Measurements from ENCODE around the gene PPP4R2. TPM values are rescaled to one million over a fixed set of nuclear protein-coding genes. Genes with fewer than 3 reads are reported as not detected.

Gene PPP4R2
- total and polyA plus RNA-seq, 7 donors, result 15.1 to 94.1 (median 51.2) TPM

DNA sequence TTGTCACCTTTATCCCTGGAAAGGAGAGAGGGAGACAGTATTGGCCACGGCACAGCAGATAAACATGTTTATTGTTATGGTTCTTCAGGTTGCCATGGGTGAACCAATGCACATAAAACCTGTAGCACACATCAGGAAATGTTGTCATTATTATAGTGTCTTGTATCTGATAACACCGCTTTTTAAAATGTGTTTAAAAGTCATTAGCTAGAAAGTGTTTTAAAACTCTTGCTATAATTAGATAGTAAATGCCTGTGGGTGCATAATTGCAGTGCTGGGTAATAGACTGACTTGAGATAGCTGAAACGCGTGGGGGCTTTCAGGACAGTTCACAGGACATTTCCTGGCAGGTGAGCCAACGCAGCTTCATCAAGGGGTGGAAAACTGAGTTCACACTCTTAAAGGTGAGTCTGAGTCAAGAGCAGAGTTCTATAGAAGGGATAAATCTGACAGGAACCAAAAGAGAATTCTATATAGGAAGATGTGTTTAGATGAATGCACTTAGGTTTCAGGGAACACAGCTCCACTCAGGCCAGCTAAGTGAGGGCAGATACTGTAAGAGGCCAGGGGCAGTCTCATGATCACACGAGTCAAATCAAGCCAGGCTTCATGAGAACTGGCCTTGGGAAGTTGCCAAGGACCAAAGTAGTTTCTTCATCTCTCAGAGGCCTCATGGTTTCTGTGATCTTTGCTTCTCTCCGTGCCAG lies 35.6 kb upstream of the PPP4R2 start:
- Histone ChIP-seq H3K27ac (peak overlapping the region; percentile 15), H3K36me3 (ENCODE audit: insufficient read depth in 1 of 2, low read depth in 1 of 2) (no peaks in the 10 kb centered on the region), H3K4me3 (no peak overlapping the region), H3K4me1 (peaks cover 9% of the 10 kb centered on the region), H3K27me3 (ENCODE audit: insufficient read depth in 3 of 3, low read length in 2 of 3) (no peaks in the 10 kb centered on the region), H3K9me3 (no peaks in the 10 kb centered on the region)
- peak in 1 of 2 donors; percentile 42 for DNase-seq
- WGBS, 3 donors, result 32 to 42% (median 37%) methylated on average over 7 of the region's 7 CpGs
- intact Hi-C loops (cut with DNase I), result no loop called here
- TF ChIP-seq, protein P1, sequence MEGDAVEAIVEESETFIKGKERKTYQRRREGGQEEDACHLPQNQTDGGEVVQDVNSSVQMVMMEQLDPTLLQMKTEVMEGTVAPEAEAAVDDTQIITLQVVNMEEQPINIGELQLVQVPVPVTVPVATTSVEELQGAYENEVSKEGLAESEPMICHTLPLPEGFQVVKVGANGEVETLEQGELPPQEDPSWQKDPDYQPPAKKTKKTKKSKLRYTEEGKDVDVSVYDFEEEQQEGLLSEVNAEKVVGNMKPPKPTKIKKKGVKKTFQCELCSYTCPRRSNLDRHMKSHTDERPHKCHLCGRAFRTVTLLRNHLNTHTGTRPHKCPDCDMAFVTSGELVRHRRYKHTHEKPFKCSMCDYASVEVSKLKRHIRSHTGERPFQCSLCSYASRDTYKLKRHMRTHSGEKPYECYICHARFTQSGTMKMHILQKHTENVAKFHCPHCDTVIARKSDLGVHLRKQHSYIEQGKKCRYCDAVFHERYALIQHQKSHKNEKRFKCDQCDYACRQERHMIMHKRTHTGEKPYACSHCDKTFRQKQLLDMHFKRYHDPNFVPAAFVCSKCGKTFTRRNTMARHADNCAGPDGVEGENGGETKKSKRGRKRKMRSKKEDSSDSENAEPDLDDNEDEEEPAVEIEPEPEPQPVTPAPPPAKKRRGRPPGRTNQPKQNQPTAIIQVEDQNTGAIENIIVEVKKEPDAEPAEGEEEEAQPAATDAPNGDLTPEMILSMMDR (IDR thresholded peaks at IDR 0.05), result no peak
- peak; percentile 30 to 84 (median 62) for ATAC-seq

- peak in 1 of 4 donors; percentile 15 for ATAC-seq
- 68 to 82% (median 69%) methylated on average over 4 of the region's 4 CpGs for WGBS, 3 donors
Measured at GRCh38 chr3:72961752-72962151, 34.9 kb upstream of the PPP4R2 start.

DNA sequence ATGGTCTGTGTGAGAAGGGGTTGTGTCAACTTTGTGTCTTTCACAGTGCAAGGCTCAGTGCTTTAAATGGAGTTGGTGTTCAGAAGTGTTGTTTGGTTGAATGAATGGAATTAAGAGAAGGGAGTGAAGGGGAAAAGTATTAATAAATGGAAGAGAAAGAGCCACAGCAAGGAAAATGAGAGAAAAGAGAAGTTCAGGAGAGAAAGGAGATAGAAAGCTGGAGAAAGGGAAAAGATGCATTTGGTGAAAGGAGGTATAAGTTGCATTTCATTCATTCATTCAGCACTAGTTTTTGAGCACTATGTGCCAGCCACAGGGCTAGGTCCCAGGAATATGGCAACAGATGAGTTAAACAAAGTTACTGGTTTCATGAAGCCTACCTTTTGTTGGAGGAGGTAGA lies 34.3 kb upstream of the PPP4R2 start:
- TF ChIP-seq, protein P1 (IDR thresholded peaks at IDR 0.05), result no peak
- DNase-seq (no peak), ATAC-seq (no peak)
- Histone ChIP-seq H3K9me3 (no peaks in the 10 kb centered on the region), H3K4me3 (no peak overlapping the region), H3K36me3 (ENCODE audit: insufficient read depth in 1 of 2, low read depth in 1 of 2) (no peaks in the 10 kb centered on the region), H3K27me3 (ENCODE audit: insufficient read depth in 3 of 3, low read length in 2 of 3) (no peaks in the 10 kb centered on the region), H3K27ac (no peak overlapping the region), H3K4me1 (peaks cover 9% of the 10 kb centered on the region)
- intact Hi-C loops (cut with DNase I), result no loop called here

More at GRCh38 chr3:72961752-72962151, 34.9 kb upstream of the PPP4R2 start:
- no peaks in the 10 kb centered on the region for H3K9me3 ChIP-seq
- H3K4me3 ChIP-seq, result no peak overlapping the region
- no peak for DNase-seq
- no peak overlapping the region for H3K27ac ChIP-seq
- no peaks in the 10 kb centered on the region for H3K27me3 ChIP-seq (ENCODE audit: insufficient read depth in 3 of 3, low read length in 2 of 3)
- intact Hi-C loops (cut with DNase I), result no loop called here
- H3K4me1 ChIP-seq, result peaks cover 9% of the 10 kb centered on the region
- TF ChIP-seq, protein P1 (IDR thresholded peaks at IDR 0.05), result no peak
- H3K36me3 ChIP-seq (ENCODE audit: insufficient read depth in 1 of 2, low read depth in 1 of 2), result no peaks in the 10 kb centered on the region

DNA sequence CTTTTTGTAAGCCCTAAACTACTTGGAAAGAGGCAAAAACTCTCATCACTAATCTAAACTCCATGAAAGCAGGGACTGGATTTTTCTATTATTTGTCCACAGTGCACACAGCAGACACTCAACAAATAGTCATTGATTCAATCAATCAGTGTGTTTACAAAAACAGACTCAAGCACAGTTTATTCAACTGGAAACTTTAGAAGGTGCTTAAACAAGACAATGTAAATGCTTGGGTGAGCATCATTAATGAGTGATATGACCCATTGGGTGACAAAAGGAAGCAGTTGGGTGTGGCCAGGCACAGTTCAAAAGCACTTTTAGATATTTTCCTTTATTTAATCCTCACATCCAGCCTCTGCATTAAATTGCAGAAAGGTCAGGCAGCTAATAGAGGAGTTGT lies 32.0 kb upstream of the PPP4R2 start:
- H3K9me3 ChIP-seq, result no peaks in the 10 kb centered on the region
- ATAC-seq, result no peak
- TF ChIP-seq, protein P1 (IDR thresholded peaks at IDR 0.05), result no peak
- no peak overlapping the region for H3K4me3 ChIP-seq
- intact Hi-C loops (cut with DNase I), result no loop called here
- no peaks in the 10 kb centered on the region for H3K27me3 ChIP-seq (ENCODE audit: insufficient read depth in 3 of 3, low read length in 2 of 3)
- no peak overlapping the region for H3K27ac ChIP-seq
- no peak for DNase-seq
- H3K4me1 ChIP-seq, result peaks cover 9% of the 10 kb centered on the region
- H3K36me3 ChIP-seq (ENCODE audit: insufficient read depth in 1 of 2, low read depth in 1 of 2), result no peaks in the 10 kb centered on the region

DNA sequence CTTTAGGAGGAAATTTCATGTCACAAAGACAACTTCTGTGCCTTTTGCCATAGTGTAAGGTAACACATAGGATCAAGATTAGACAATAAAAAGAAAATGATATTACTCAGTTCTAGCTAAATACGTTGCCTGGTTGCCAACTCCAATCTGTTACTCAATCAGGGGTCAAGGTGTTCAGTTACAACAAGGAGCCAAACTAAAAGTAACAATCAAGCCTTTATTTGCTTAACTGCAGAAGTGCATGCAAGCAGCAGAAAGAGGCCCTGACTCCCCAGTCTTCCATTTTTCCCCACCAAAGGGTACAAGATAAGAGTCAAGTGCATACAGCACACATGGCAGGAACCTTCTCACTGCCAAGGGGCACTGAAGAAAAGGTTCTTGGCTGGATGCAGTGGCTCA lies 28.3 kb upstream of the PPP4R2 start:
- no peaks in the 10 kb centered on the region for H3K36me3 ChIP-seq (ENCODE audit: insufficient read depth in 1 of 2, low read depth in 1 of 2)
- ATAC-seq, result no peak
- 57 to 89% (median 66%) methylated on average over 1 of the region's 1 CpG for WGBS, 3 donors
- DNase-seq, result no peak
- H3K4me1 ChIP-seq, result no peaks in the 10 kb centered on the region
- no peaks in the 10 kb centered on the region for H3K27me3 ChIP-seq (ENCODE audit: insufficient read depth in 3 of 3, low read length in 2 of 3)
- H3K9me3 ChIP-seq, result no peaks in the 10 kb centered on the region
- H3K27ac ChIP-seq, result no peak overlapping the region
- intact Hi-C loops (cut with DNase I), result no loop called here
- TF ChIP-seq, protein P1 (IDR thresholded peaks at IDR 0.05), result no peak
- no peak overlapping the region for H3K4me3 ChIP-seq

Measured in psoas muscle (tissue), 8 donors.